Measurements from ENCODE around the gene ANKRD63.

- no peak for TF ChIP-seq CTCF (IDR thresholded peaks at IDR 0.05; ENCODE audit: low read depth, low read length, poor library complexity, severe bottlenecking)
- no peak for TF ChIP-seq EZH2phosphoT487 (IDR thresholded peaks at IDR 0.05; ENCODE audit: borderline replicate concordance, low read length)
Measured at GRCh38 chr15:40328751-40329150, 45.9 kb upstream of the ANKRD63 start.
